Naive thymus-derived CD4-positive, alpha-beta T cell (primary cell): Measurements from ENCODE around the gene GNG7. TPM values are rescaled to one million over a fixed set of nuclear protein-coding genes. Genes with fewer than 3 reads are reported as not detected.
A peak's percentile ranks its signal among the peaks of the same experiment; 100 is the strongest.

Experiments
- ATAC-seq: fragments of 150-1000 bp; cut with Tn5 transposase; 2 replicates; pipeline ENCODE4 v1.10.0; 2021; ENCODE audit warnings: mild to moderate bottlenecking, moderate library complexity
- CTCF ChIA-PET: fragments of 350-600 bp; sonication (Branson Sonifier 250); formaldehyde crosslinking; loops from one replicate; lab custom pipeline; 2021; ENCODE audit warnings: antibody characterized with exemption; lab: Charles Lee
- POLR2A ChIA-PET: fragments of 350-600 bp; sonication (Branson Sonifier 250); formaldehyde crosslinking; loops from one replicate; lab custom pipeline; 2021; ENCODE audit warnings: antibody characterized with exemption, inconsistent platforms; lab: Charles Lee
- DNase-seq, 9 donors: peaks; one replicate each; pipeline versions ENCODE4 v3.0.0 to v3.0.0-alpha.2; 2020 to 2022; ENCODE audit warnings: mixed read lengths in 1 of 9
- H3K27ac ChIP-seq: one replicate; pipeline ENCODE4 v1.7.0; 2013; ENCODE audit warnings: mild to moderate bottlenecking, low read depth, low read length, moderate library complexity
- H3K27me3 ChIP-seq, 2 donors: one replicate each; pipeline ENCODE4 v1.7.0; 2013; ENCODE audit warnings: low read length in 2 of 2, mild to moderate bottlenecking in 2 of 2, moderate library complexity in 2 of 2; ENCODE audit not compliant: control insufficient read depth in 2 of 2, insufficient read depth in 2 of 2
- H3K36me3 ChIP-seq, 3 experiments: 1 replicate in 2 of 3; 2 replicates in 1 of 3; pipeline ENCODE4 v1.7.0; 2013; ENCODE audit warnings: low read length in 3 of 3, mild to moderate bottlenecking in 3 of 3, moderate library complexity in 1 of 3; ENCODE audit not compliant: insufficient read depth in 3 of 3, control insufficient read depth in 2 of 3
- H3K4me1 ChIP-seq, 2 donors: one replicate each; pipeline ENCODE4 v1.7.0; 2013; ENCODE audit warnings: low read length in 2 of 2, mild to moderate bottlenecking in 2 of 2, moderate library complexity in 1 of 2; ENCODE audit not compliant: control insufficient read depth in 2 of 2, insufficient read depth in 2 of 2
- H3K4me3 ChIP-seq: 2 replicates; pipeline ENCODE4 v1.7.0; 2013; ENCODE audit warnings: mild to moderate bottlenecking, low read length
- H3K9me3 ChIP-seq, 3 experiments: 1 replicate in 2 of 3; 2 replicates in 1 of 3; pipeline ENCODE4 v1.7.0; 2013; ENCODE audit warnings: low read length in 3 of 3; ENCODE audit not compliant: control insufficient read depth in 2 of 3
- H3K27ac Mint-ChIP-seq, 9 donors: one replicate each; pipeline ENCODE4 v1.8.0; 2020 to 2022; ENCODE audit warnings: mixed read lengths in 9 of 9, mild to moderate bottlenecking in 8 of 9, moderate library complexity in 5 of 9, inconsistent platforms in 2 of 9
- H3K27me3 Mint-ChIP-seq, 5 donors: one replicate each; pipeline ENCODE4 v1.8.0; 2021 to 2022; ENCODE audit warnings: mixed read lengths in 5 of 5, mild to moderate bottlenecking in 1 of 5
- H3K36me3 Mint-ChIP-seq, 5 donors: one replicate each; pipeline ENCODE4 v1.8.0; 2020 to 2022; ENCODE audit warnings: mixed read lengths in 5 of 5, mild to moderate bottlenecking in 3 of 5, inconsistent platforms in 1 of 5
- H3K4me1 Mint-ChIP-seq, 7 donors: one replicate each; pipeline ENCODE4 v1.8.0; 2020 to 2022; ENCODE audit warnings: mixed read lengths in 7 of 7, mild to moderate bottlenecking in 3 of 7, inconsistent platforms in 1 of 7
- H3K4me3 Mint-ChIP-seq, 10 donors: one replicate each; pipeline ENCODE4 v1.8.0; 2020 to 2022; ENCODE audit warnings: mild to moderate bottlenecking in 10 of 10, mixed read lengths in 10 of 10, moderate library complexity in 6 of 10, inconsistent platforms in 2 of 10
- H3K9me3 Mint-ChIP-seq, 11 donors: one replicate each; pipeline ENCODE4 v1.8.0; 2020 to 2022; ENCODE audit warnings: mixed read lengths in 11 of 11, mild to moderate bottlenecking in 4 of 11, inconsistent platforms in 1 of 11, moderate library complexity in 1 of 11
- intact Hi-C, 2 donors: fragments of 100-400 bp; cut with micrococcal nuclease; formaldehyde crosslinking; loops; one replicate each; pipeline ENCODE4 v1.15.1; 2023
- polyA plus RNA-seq, 2 donors: library from polyadenylated mRNA; unstranded; fragments of 300-500 nt; fragmentation: Illumina TruSeq; gene quantifications; one replicate each; pipeline ENCODE4 v1.2.3, GENCODE V29; 2021
- total RNA-seq, 6 experiments: library from RNA in 5 of 6; stranded (reverse) in 5 of 6; gene quantifications; 1 replicate in 5 of 6; 2 replicates in 1 of 6; pipeline ENCODE4 v1.2.3 and lab custom pipeline; 2021 to 2026

Gene GNG7
- total and polyA plus RNA-seq, 7 experiments from 2014 or later, result 0.31 to 6.8 (median 4.7) TPM

- H3K4me3 Mint-ChIP-seq, result no peak overlapping the region
- POLR2A ChIA-PET, result no interaction called here
- Histone ChIP-seq H3K4me3 (no peak overlapping the region), H3K27me3 (no peaks in the 10 kb centered on the region), H3K9me3 (no peaks in the 10 kb centered on the region), H3K4me1 (peaks cover 0 to 10% of the 10 kb centered on the region in 2 donors), H3K36me3 (no peaks in the 10 kb centered on the region), H3K27ac (no peak overlapping the region)
- peaks cover 0 to 5% (median 0%) of the 10 kb centered on the region in 5 donors for H3K36me3 Mint-ChIP-seq
- H3K27me3 Mint-ChIP-seq, result peaks cover 0 to 12% (median 0%) of the 10 kb centered on the region in 5 donors
- intact Hi-C loops, result no loop called here
- no peak for ATAC-seq
- no peak for DNase-seq
- CTCF ChIA-PET, result no interaction called here
- H3K4me1 Mint-ChIP-seq, result peaks cover 5 to 19% (median 13%) of the 10 kb centered on the region in 7 donors
- H3K27ac Mint-ChIP-seq, result no peak overlapping the region
- H3K9me3 Mint-ChIP-seq, result peaks cover 0 to 5% (median 0%) of the 10 kb centered on the region in 11 donors
These were observed 61.2 kb downstream of the GNG7 start for GRCh38 chr19:2641332-2641698.

GRCh38 chr19:2640563-2641331, 61.7 kb downstream of the GNG7 start:
- peak overlapping the region in 1 of 9 donors; percentile 62 for H3K27ac Mint-ChIP-seq
- Histone ChIP-seq H3K27me3 (no peaks in the 10 kb centered on the region), H3K9me3 (no peaks in the 10 kb centered on the region), H3K36me3 (no peaks in the 10 kb centered on the region), H3K4me3 (no peak overlapping the region), H3K27ac (no peak overlapping the region), H3K4me1 (peaks cover 0 to 10% of the 10 kb centered on the region in 2 donors)
- intact Hi-C loops, result no loop called here
- CTCF ChIA-PET, result interaction anchor here (0.7 kb wide), 1 partner anchor 1855 kb away, joined by 3 read pairs; no protein-coding TSS in a partner anchor
- peaks cover 5 to 19% (median 13%) of the 10 kb centered on the region in 7 donors for H3K4me1 Mint-ChIP-seq
- no peak for ATAC-seq
- H3K4me3 Mint-ChIP-seq, result no peak overlapping the region
- peaks cover 0 to 12% (median 0%) of the 10 kb centered on the region in 5 donors for H3K27me3 Mint-ChIP-seq
- POLR2A ChIA-PET, result no interaction called here
- H3K9me3 Mint-ChIP-seq, result peaks cover 0 to 5% (median 0%) of the 10 kb centered on the region in 11 donors
- DNase-seq, result no peak
- peaks cover 0 to 5% (median 0%) of the 10 kb centered on the region in 5 donors for H3K36me3 Mint-ChIP-seq

GRCh38 chr19:2639999-2640398, 62.5 kb downstream of the GNG7 start:
- intact Hi-C loops, result no loop called here
- CTCF ChIA-PET, result interaction anchor here (0.6 kb wide), 1 partner anchor 97 kb away, joined by 3 read pairs; no protein-coding TSS in a partner anchor
- Histone ChIP-seq H3K9me3 (no peaks in the 10 kb centered on the region), H3K27me3 (no peaks in the 10 kb centered on the region), H3K4me3 (no peak overlapping the region), H3K4me1 (peaks cover 0 to 10% of the 10 kb centered on the region in 2 donors), H3K36me3 (no peaks in the 10 kb centered on the region), H3K27ac (no peak overlapping the region)
- Mint-ChIP-seq H3K4me1 (peaks cover 5 to 18% (median 13%) of the 10 kb centered on the region in 7 donors), H3K27ac (peak overlapping the region in 1 of 9 donors; percentile 14), H3K4me3 (no peak overlapping the region), H3K27me3 (peaks cover 0 to 12% (median 0%) of the 10 kb centered on the region in 5 donors), H3K36me3 (peaks cover 0 to 5% (median 0%) of the 10 kb centered on the region in 5 donors), H3K9me3 (peaks cover 0 to 5% (median 0%) of the 10 kb centered on the region in 11 donors)
- POLR2A ChIA-PET, result interaction anchor here (0.6 to 0.9 kb wide), 2 partner anchors 99 to 178 kb away, joined by 3 read pairs; no protein-coding TSS in a partner anchor
- DNase-seq (no peak), ATAC-seq (no peak)

- ChIA-PET POLR2A (interaction anchor here (1.5 kb wide), 1 partner anchor 160 kb away, joined by 5 read pairs; no protein-coding TSS in a partner anchor), CTCF (no interaction called here)
- Histone ChIP-seq H3K27me3 (no peaks in the 10 kb centered on the region), H3K36me3 (no peaks in the 10 kb centered on the region), H3K27ac (no peak overlapping the region), H3K4me1 (peaks cover 0 to 10% of the 10 kb centered on the region in 2 donors), H3K4me3 (no peak overlapping the region), H3K9me3 (no peaks in the 10 kb centered on the region)
- ATAC-seq (no peak), DNase-seq (no peak)
- H3K27ac Mint-ChIP-seq, result peak overlapping the region in 1 of 9 donors; percentile 52
- peaks cover 5 to 18% (median 13%) of the 10 kb centered on the region in 7 donors for H3K4me1 Mint-ChIP-seq
- H3K4me3 Mint-ChIP-seq, result no peak overlapping the region
- intact Hi-C loops, result no loop called here
- peaks cover 0 to 2% (median 0%) of the 10 kb centered on the region in 11 donors for H3K9me3 Mint-ChIP-seq
- H3K27me3 Mint-ChIP-seq, result peaks cover 0 to 11% (median 0%) of the 10 kb centered on the region in 5 donors
- H3K36me3 Mint-ChIP-seq, result no peaks in the 10 kb centered on the region
These were observed 64.0 kb downstream of the GNG7 start for GRCh38 chr19:2638417-2638940.

- Histone ChIP-seq H3K4me3 (no peak overlapping the region), H3K27ac (no peak overlapping the region), H3K36me3 (no peaks in the 10 kb centered on the region), H3K4me1 (peaks cover 0 to 10% of the 10 kb centered on the region in 2 donors), H3K27me3 (no peaks in the 10 kb centered on the region), H3K9me3 (no peaks in the 10 kb centered on the region)
- Mint-ChIP-seq H3K4me1 (peaks cover 5 to 18% (median 13%) of the 10 kb centered on the region in 7 donors), H3K4me3 (peak overlapping the region in 5 of 10 donors; percentile 23 to 37 (median 23)), H3K36me3 (no peaks in the 10 kb centered on the region), H3K27ac (peak overlapping the region in 1 of 9 donors; percentile 70), H3K27me3 (peaks cover 0 to 11% (median 0%) of the 10 kb centered on the region in 5 donors), H3K9me3 (peaks cover 0 to 3% (median 0%) of the 10 kb centered on the region in 11 donors)
- intact Hi-C loops, result loop anchor here (1.0 to 2.0 kb wide), 5 partner anchors 16 to 163 kb away; no protein-coding TSS in a partner anchor
- peak; percentile 97 for ATAC-seq
- DNase-seq, result peak; percentile 64 to 84 (median 74)
- CTCF ChIA-PET, result interaction anchor here (0.5 to 4.1 kb wide), 21 partner anchors 9 to 1182 kb away, joined by 3 to 32 read pairs (median 4); partner anchors contain the start of gene GADD45B
- POLR2A ChIA-PET, result interaction anchor here (0.6 to 2.3 kb wide), 7 partner anchors 17 to 361 kb away, joined by 3 to 24 read pairs (median 5); partner anchors contain the start of gene GADD45B
These were observed 65.4 kb downstream of the GNG7 start for GRCh38 chr19:2636897-2637683.
